ENCODE results near the gene LRRC45.

The LRRC45 gene

DNA sequence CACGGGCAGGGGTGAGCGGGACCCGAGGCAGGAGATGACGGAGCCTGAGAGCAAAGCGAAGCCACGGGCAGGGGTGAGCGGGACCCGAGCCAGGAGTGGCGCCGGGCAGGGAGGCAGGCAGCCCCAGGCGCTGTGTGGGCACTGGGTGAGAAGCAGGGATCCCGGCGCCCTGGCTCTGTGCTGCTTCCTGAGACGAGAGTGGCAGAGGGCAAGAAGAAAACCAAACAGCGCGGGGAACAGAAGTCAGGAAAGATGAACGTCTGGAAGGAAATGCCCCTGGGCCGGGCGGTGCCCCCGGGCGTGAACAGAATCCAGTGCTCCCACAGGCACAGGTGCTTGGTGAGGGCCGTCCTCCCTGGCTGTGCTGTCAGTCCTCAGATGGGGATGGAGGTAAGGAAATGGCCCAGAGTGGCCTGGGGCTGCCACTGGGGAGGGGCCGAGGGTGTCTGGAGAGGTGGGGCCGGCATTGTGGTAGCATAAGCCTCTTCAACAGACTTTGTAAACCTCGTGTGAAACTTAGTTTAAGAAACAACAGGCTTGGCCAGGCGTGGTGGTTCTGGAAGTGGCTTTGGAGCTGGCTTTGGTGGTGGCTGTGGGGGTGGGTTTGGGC lies 35.8 kb upstream of the LRRC45 start:
- no peak for DNase-seq (ENCODE audit: insufficient read length, low spot score)
- TF ChIP-seq POLR2A (IDR thresholded peaks at IDR 0.05; ENCODE audit: low read depth, low read length): no peak
- no peak for FAIRE-seq

DNA sequence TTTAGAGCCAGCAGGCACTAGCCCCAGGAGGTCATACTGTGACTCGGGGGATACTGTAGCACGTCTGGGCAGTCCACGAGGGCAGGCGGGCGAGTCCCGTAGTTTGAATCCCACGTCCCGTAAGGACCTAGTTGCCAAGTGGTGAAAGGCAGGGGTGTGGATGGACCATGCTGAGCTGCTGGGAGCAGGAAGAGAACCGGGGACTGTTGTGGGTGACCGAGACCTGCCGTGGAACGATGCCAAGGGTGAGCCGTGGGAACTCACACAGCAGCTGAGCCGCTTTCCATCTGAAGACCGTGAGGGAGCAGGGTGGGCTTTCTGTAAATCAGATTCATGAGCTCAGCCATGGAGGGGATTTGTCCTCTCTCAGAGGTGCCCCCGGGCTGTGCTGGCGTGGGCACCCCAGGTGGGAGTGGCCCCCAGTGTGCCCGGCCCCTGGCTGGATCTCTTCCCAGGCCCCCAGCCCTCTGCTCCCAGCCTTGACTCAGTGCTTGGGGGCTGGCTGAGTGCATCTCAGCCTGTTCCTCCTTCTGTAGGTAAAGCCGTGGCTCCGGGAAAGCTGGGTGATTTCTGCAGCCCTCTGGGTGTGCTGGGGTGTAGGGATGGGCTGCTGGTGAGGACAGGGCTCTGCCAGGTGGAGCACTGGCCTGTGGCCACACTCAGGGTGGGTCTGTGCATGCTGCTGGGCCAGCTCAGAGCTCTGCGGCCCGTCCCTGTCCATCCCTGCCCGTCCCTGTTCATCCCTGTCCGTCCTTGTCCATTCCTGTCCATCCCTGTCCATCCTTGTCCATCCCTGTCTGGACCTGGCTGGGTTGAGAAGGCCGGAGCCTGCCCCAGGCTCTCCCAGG lies 32.0 kb upstream of the LRRC45 start:
- no peak for FAIRE-seq
- no peak for TF ChIP-seq POLR2A (IDR thresholded peaks at IDR 0.05; ENCODE audit: low read depth, low read length)

DNA sequence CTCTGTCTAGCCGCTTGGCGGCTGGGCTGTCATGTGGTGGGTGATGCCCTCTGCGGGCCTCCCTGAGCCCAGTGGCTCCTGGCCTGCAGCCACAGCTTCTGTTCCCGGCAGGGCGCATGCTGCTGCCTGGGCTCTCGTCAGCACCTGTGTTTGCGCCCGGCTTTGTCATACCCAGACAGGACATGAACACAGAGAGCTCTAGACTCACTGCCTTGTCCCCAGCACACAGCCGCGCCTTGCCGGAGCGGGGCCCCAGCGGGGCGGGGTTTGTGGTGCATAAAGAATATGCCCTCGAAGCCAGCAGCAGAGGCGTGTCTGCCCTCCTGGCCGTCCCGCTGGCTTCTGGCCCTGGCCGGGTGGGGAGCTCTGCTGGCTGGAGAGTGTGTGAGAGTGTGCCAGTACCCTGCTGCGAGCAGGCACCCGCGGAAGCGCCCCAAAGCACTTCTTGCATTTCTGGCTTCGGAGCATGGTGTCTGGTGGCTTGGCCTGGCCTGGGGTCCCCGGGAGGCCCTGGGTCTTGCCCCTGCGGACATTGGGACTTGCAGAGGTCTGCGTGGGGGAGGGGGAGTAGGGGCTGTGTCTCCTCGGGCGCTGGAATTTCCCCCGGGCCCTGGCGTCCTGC lies 31.3 kb upstream of the LRRC45 start:
- FAIRE-seq (no peak), DNase-seq (ENCODE audit: insufficient read length, low spot score) (peak; percentile 95)
- TF ChIP-seq POLR2A (IDR thresholded peaks at IDR 0.05; ENCODE audit: low read depth, low read length): no peak

More for the DNA sequence above, 32.0 kb upstream of the LRRC45 start:
- no peak for DNase-seq (ENCODE audit: insufficient read length, low spot score)

DNA sequence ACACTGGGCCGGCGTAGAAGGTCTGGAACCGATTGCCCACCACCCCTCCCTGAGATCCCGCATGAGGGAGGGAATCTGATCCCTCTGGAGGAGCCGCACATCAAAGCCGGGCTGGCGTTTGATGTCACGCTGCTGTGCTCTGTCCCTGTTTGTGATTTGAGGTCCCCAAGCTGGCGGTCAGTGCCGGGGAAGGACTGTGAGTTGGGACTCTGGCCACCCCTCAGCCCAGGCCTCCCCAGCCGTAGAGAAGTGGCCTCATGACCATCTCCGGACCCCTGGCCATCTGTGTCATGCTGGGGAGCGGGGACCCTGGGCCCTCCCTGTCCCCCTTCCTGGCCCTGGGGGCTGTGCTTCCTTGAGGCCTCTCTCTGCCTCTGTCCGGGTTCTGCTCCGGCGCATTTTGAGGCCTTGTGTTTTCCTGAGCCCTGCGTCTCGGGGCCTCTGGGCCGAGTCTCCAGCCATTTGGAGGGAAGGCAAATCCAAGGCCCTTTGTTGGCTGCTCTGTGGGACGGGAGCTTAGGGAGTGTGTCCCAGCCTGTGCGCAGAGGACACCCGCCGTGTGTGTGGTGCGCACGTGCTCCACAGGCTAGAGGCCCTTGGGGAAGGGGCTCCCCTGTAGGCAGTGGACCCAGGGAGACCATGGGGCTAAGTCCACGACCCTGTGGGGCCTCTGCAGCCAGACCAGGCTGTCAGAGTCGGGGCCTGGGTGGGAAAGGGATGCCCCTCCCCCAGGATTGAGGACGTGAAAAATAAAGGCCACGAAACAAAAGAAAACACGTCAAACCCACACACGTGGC lies 30.6 kb upstream of the LRRC45 start:
- TF ChIP-seq POLR2A (IDR thresholded peaks at IDR 0.05; ENCODE audit: low read depth, low read length): no peak
- DNase-seq (ENCODE audit: insufficient read length, low spot score): no peak
- FAIRE-seq: no peak

DNA sequence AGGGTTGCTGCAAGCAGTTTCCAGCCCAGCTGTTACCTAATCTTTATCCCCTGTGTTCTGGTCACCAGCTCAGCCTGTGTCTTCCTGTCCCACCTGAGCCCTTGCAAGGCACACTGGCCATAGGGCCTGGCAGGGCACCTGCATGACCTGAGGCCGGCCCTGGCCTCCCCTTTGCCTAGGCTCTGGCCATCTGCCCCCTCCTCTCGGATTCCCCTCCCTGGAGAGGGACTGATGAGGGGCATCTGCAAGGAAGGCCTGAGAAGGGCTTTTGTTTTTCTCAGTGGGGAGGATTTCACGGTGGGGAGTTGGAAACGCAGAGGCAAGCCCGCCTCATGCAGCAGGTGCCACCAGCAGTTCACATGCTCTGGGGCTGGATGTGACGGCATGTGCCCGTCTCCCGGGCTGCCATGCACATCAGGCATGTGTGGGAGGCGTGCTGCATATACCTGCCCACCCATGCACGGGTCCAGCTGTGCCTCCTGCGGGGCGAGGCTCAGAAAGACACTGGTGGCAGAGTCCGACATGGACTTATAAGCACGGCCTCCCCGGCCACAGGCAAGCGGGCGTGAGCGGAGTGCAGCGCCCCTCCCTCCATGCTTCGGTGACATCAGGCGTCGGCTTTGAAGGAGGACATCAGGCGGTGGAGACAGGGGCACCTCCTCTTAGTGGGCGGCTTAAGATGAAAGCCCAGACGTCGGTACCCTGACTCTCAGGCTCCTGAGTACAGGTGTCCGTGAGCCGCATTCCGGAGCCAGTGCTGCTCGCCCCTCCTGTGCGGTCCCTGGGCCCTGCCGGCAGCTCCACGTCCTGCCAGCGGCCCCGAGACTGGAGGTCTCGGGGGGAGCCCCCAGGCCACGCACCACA lies 29.1 kb upstream of the LRRC45 start:
- TF ChIP-seq POLR2A (IDR thresholded peaks at IDR 0.05; ENCODE audit: low read depth, low read length): no peak
- FAIRE-seq (no peak), DNase-seq (ENCODE audit: insufficient read length, low spot score) (no peak)

DNA sequence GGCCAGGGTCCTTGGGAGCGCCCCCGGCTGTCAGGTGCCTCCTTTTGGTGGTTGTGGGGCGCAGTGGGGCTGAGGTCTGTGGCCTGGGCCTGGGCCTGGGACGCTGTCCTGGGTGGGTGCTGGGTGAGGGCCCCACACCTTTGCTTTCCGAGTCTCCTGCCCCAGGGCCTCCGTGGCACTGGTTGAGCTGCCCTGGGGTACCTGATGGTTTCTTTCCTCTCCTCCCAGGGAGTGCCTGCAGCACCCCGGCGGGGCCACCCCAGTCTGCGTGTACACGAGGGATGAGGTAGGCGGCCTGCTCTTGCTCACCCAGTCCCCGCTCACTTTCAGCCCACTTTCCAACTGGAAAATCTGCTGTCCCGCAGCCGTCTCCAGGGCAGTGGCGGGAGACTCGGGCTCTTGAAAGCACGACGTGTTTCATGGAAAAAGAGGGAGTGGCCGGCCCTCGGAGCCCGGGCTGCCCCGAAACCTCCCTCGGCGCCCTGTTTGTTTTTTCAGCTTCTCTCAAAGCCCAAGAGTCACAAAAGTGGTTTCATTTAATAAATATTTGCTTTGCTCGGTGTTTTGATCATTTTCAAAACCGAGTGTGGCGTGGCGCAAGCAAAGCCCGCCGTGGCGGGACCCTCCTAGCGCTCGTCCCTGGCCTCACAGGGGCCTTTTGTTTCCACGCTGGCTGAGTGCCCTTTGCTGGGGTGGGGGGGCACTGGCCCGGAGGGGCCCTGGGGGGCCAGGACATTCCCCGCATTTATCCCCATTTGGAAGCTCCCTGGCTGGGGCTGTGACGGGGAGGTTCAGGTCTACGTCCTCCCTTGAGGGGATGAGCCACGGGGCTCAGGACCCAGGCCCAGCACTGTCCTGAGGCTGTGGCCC lies 28.3 kb upstream of the LRRC45 start:
- FAIRE-seq (no peak), DNase-seq (ENCODE audit: insufficient read length, low spot score) (no peak)
- no peak for TF ChIP-seq POLR2A (IDR thresholded peaks at IDR 0.05; ENCODE audit: low read depth, low read length)

DNA sequence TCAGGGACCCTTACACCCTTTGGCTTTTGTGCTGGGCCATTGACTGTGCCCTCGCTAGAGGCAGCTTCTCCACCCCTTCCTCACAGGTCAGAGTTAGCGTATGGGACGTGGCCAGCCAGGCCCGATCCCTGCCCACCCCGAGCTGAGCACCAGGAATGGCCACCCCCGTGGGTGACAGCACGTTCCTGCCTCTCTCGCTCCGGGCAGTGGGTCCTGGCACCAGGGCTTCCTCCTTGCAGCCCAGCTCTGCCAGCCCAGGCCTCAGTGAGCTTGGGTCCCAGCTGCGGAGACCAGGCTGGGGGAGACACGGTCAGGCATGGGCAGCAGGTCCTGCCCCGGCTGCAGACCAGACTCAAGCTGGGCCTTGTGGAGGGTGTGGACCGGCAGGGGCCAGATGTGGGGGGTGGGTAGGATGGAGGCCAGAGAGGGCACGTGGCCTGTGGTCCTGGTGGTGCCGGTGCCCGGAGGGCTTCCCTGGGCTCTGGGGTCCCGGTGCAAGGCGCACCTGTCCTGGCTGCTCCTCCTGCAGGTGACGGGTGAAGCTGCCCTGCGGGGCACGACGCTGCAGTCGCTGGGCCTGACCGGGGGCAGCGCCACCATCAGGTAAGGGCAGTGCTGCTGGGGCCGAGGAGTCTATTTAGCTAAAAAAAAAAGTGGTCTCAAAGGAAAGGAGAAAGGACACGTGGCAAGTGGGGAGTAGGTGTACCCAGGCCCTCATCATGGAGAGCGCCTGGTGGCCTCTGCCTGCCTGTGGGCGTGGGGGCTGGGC lies 27.5 kb upstream of the LRRC45 start:
- FAIRE-seq: no peak
- TF ChIP-seq POLR2A (IDR thresholded peaks at IDR 0.05; ENCODE audit: low read depth, low read length): no peak
- no peak for DNase-seq (ENCODE audit: insufficient read length, low spot score)

DNA sequence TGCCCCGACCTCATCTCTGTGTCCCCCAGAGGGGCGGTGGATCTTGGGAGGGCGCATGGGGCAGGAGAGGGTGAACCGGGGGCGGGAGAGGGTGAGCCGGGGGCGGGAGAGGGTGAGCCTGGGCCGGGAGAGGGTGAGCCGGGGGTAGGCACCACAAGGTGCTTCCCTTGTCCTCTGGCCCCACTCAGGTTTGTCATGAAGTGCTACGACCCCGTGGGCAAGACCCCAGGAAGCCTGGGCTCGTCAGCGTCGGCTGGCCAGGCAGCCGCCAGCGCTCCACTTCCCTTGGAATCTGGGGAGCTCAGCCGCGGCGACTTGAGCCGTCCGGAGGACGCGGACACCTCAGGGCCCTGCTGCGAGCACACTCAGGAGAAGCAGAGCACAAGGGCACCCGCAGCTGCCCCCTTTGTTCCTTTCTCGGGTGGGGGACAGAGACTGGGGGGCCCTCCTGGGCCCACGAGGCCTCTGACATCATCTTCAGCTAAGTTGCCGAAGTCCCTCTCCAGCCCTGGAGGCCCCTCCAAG lies 26.8 kb upstream of the LRRC45 start:
- FAIRE-seq: no peak
- no peak for TF ChIP-seq POLR2A (IDR thresholded peaks at IDR 0.05; ENCODE audit: low read depth, low read length)
- DNase-seq (ENCODE audit: insufficient read length, low spot score): no peak

DNA sequence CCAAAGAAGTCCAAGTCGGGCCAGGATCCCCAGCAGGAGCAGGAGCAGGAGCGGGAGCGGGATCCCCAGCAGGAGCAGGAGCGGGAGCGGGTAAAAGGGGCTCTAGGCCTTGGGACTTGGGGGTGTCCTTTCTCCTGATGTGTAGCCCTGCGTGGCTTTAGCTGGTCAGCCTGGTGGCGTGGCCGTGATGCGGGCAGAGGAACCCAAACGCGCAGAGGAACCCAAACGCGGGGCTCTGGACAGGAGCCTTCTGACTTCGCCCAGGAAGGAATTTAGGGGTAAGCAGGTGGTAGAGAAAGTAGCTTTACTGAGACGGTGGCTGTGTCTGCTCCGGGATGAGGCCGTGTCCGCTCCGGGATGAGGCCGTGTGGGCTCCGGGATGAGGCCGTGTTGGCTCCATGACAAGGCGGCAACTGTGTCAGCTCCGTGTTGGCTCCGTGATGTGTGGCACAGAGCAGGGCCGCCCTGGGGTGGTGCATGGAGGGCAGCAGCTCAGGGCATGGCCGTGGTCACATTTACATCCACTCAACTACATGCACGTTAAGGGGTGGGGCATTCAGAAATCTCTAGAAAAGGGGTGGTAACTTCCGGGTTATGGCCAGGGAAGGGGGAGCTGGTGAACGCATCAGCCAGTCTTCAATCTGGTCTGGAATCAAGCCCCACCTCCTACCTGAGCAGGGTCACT lies 26.2 kb upstream of the LRRC45 start:
- DNase-seq (ENCODE audit: insufficient read length, low spot score) (no peak), FAIRE-seq (no peak)
- TF ChIP-seq POLR2A (IDR thresholded peaks at IDR 0.05; ENCODE audit: low read depth, low read length): no peak

DNA sequence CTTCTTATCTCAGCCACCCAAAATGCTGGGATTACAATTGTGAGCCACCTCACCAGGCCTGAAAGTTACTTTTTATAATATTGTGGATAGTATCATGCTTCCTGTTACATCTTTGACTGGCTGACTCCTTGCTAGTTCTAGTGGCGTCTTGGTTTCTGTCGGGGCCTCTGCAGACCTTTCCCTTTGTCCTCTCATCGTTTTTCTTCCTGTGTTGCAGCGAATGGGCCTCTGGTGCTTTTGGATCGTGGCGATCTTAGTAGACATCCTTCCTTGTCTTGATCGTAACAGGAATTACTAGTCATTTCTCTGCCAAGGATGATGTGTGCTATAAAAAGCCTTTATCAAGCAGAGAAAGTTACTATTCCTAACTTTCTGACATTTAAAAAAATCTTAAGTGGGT lies 24.9 kb upstream of the LRRC45 start:
- DNase-seq (ENCODE audit: insufficient read length, low spot score): no peak
- no peak for TF ChIP-seq POLR2A (IDR thresholded peaks at IDR 0.05; ENCODE audit: low read depth, low read length)
- no peak for FAIRE-seq
